BJ (cell line): ENCODE results near the gene BPIFA3. TPM values are rescaled to one million over a fixed set of nuclear protein-coding genes. Genes with fewer than 3 reads are reported as not detected.

ENCODE experiments used
- CTCF ChIA-PET: fragments of 350-600 bp; formaldehyde crosslinking; extraction: SDS; loops from one replicate; lab custom pipeline; 2021; ENCODE audit warnings: antibody characterized with exemption, inconsistent platforms; lab: Yijun Ruan, JAX
- POLR2A ChIA-PET: fragments of 300-600 bp; sonication (Branson Sonifier 250); formaldehyde crosslinking; extraction: SDS; loops from one replicate; lab custom pipeline; 2021; ENCODE audit warnings: antibody characterized with exemption; lab: Charles Lee
- DNase-seq: peaks from one replicate; pipeline ENCODE4 v3.0.0-alpha.2; 2011; ENCODE audit warnings: low read depth
- H3K27me3 ChIP-seq: 2 replicates; pipeline ENCODE4 v1.6.0; 2011; ENCODE audit warnings: low read length; ENCODE audit not compliant: control insufficient read depth, insufficient read depth
- H3K36me3 ChIP-seq: 2 replicates; pipeline ENCODE4 v1.5.1; 2011; ENCODE audit warnings: low read length; ENCODE audit not compliant: control insufficient read depth, insufficient read depth
- H3K4me3 ChIP-seq: 2 replicates; pipeline ENCODE4 v1.5.1; 2011; ENCODE audit warnings: low read depth, mild to moderate bottlenecking, control low read depth, low read length
- CTCF ChIP-seq: IDR thresholded peaks from 2 replicates; pipeline ENCODE4 v1.5.1; 2011; ENCODE audit warnings: low read depth, mild to moderate bottlenecking, control low read depth, inconsistent platforms, low read length, moderate library complexity; ENCODE audit not compliant: insufficient read depth
- polyA plus RNA-seq: library from polyadenylated mRNA; depleted of rRNA; stranded (reverse); fragments of >200 nt; gene quantifications from 2 replicates; pipeline ENCODE4 v1.2.3, GENCODE V29; 2011; rRNA removed

Gene BPIFA3
- polyA plus RNA-seq, 1 experiment = not detected

GRCh38 chr20:33275215-33275614, 58.1 kb downstream of the BPIFA3 start:
- no peaks in the 10 kb centered on the region for H3K36me3 ChIP-seq
- H3K27me3 ChIP-seq = peaks cover 10% of the 10 kb centered on the region
- TF ChIP-seq CTCF = no peak
- no peak for DNase-seq
- CTCF ChIA-PET = interaction anchor here (0.6 to 1.2 kb wide), 2 partner anchors 13 to 679 kb away, joined by 4 to 7 read pairs; no protein-coding TSS in a partner anchor
- H3K4me3 ChIP-seq = no peak overlapping the region
- POLR2A ChIA-PET = no interaction called here

GRCh38 chr20:33275871-33276270, 58.7 kb downstream of the BPIFA3 start:
- ChIA-PET CTCF (interaction anchor here (1.2 kb wide), 1 partner anchor 13 kb away, joined by 7 read pairs; no protein-coding TSS in a partner anchor), POLR2A (no interaction called here)
- H3K27me3 ChIP-seq = peaks cover 10% of the 10 kb centered on the region
- TF ChIP-seq CTCF = no peak
- DNase-seq = no peak
- H3K4me3 ChIP-seq = no peak overlapping the region
- no peaks in the 10 kb centered on the region for H3K36me3 ChIP-seq

GRCh38 chr20:33276303-33277113, 59.4 kb downstream of the BPIFA3 start:
- Histone ChIP-seq H3K4me3 (no peak overlapping the region), H3K27me3 (peaks cover 10% of the 10 kb centered on the region), H3K36me3 (no peaks in the 10 kb centered on the region)
- DNase-seq = no peak
- TF ChIP-seq CTCF = no peak
- ChIA-PET POLR2A (no interaction called here), CTCF (interaction anchor here (0.9 to 1.2 kb wide), 2 partner anchors 11 to 14 kb away, joined by 3 to 7 read pairs; no protein-coding TSS in a partner anchor)

Other genes with a start within 250 kb of the BPIFA3 start
- not detected in 2 replicates for gene SUN5, start 212.9 kb upstream of the BPIFA3 start, polyA plus RNA-seq
- gene BPIFB2, start 209.6 kb upstream of the BPIFA3 start, polyA plus RNA-seq = not detected in 2 replicates
- gene BPIFB6, start 185.7 kb upstream of the BPIFA3 start, polyA plus RNA-seq = not detected in 2 replicates
- gene BPIFB3, start 163.4 kb upstream of the BPIFA3 start, polyA plus RNA-seq = not detected in 2 replicates
- gene BPIFB4, start 137.7 kb upstream of the BPIFA3 start, polyA plus RNA-seq = not detected in 2 replicates
- not detected in 2 replicates for gene BPIFA2, start 49.2 kb upstream of the BPIFA3 start, polyA plus RNA-seq
- not detected in 2 replicates for gene BPIFA1, start 18.6 kb downstream of the BPIFA3 start, polyA plus RNA-seq
- not detected in 2 replicates for gene BPIFB1, start 65.9 kb downstream of the BPIFA3 start, polyA plus RNA-seq
- 24.7 and 27.0 TPM in 2 replicates for gene CDK5RAP1, start 184.2 kb downstream of the BPIFA3 start, polyA plus RNA-seq
- 14.4 and 24.7 TPM in 2 replicates for gene SNTA1, start 226.4 kb downstream of the BPIFA3 start, polyA plus RNA-seq